ENCODE data around the gene PLK2.

DNA sequence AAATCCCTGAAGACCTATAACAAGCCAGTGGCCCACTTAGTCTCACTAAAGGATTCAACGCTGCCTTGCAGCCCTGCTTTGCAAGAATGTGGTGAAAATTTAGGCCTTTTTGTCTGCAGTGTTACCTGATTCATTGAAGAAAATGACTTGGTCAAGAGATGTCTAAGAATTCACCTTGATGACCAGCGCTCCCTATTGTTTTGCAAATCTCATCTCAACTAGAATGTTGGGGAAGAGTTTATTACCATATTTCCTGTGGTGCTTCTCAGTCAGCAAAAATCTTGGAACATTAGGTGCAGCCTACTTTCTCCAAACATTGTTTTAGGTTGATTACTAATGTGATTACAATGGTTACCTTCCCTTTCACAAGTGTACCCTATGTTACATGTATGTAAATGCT, 53.5 kb downstream of the PLK2 start:
- TF ChIP-seq, protein P1, sequence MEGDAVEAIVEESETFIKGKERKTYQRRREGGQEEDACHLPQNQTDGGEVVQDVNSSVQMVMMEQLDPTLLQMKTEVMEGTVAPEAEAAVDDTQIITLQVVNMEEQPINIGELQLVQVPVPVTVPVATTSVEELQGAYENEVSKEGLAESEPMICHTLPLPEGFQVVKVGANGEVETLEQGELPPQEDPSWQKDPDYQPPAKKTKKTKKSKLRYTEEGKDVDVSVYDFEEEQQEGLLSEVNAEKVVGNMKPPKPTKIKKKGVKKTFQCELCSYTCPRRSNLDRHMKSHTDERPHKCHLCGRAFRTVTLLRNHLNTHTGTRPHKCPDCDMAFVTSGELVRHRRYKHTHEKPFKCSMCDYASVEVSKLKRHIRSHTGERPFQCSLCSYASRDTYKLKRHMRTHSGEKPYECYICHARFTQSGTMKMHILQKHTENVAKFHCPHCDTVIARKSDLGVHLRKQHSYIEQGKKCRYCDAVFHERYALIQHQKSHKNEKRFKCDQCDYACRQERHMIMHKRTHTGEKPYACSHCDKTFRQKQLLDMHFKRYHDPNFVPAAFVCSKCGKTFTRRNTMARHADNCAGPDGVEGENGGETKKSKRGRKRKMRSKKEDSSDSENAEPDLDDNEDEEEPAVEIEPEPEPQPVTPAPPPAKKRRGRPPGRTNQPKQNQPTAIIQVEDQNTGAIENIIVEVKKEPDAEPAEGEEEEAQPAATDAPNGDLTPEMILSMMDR (conservative IDR thresholded peaks at IDR 0.05; ENCODE audit: low read depth, low read length): no peak
- TF ChIP-seq RFX5 (IDR thresholded peaks at IDR 0.05; ENCODE audit: low read depth, low read length): no peak
- no peak for TF ChIP-seq POLR2A (IDR thresholded peaks at IDR 0.05; ENCODE audit: low read depth, low read length)
- TF ChIP-seq CHD1 (IDR thresholded peaks at IDR 0.05; ENCODE audit: low read depth, low read length): no peak
- TF ChIP-seq, protein P2, sequence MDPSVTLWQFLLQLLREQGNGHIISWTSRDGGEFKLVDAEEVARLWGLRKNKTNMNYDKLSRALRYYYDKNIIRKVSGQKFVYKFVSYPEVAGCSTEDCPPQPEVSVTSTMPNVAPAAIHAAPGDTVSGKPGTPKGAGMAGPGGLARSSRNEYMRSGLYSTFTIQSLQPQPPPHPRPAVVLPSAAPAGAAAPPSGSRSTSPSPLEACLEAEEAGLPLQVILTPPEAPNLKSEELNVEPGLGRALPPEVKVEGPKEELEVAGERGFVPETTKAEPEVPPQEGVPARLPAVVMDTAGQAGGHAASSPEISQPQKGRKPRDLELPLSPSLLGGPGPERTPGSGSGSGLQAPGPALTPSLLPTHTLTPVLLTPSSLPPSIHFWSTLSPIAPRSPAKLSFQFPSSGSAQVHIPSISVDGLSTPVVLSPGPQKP (IDR thresholded peaks at IDR 0.05; ENCODE audit: borderline replicate concordance, low read depth, low read length): no peak
- no peak for TF ChIP-seq FOS (IDR thresholded peaks at IDR 0.05; ENCODE audit: low read depth, low read length)
- TF ChIP-seq RAD21 (IDR thresholded peaks at IDR 0.05; ENCODE audit: low read length): no peak
- TF ChIP-seq RCOR1 (IDR thresholded peaks at IDR 0.05; ENCODE audit: insufficient replicate concordance, low read length): no peak

Measured in IMR-90 (cell line).